Psoas muscle (tissue), 8 donors: ENCODE data around the gene TAF4. TPM values are rescaled to one million over a fixed set of nuclear protein-coding genes. Genes with fewer than 3 reads are reported as not detected.

Experiments
- ATAC-seq, 4 donors: fragments of 200-7000 bp; cut with Tn5 transposase; one replicate each; pipeline ENCODE4 v1.9.1; 2020; ENCODE audit warnings: moderate library complexity in 3 of 4, mild to moderate bottlenecking in 2 of 4
- DNase-seq, 2 donors: peaks; one replicate each; pipeline ENCODE4 v3.0.0-alpha.2; 2020
- H3K27ac ChIP-seq: fragments of 200-600 bp; one replicate; pipeline ENCODE4 v1.8.0; 2022
- H3K27me3 ChIP-seq, 3 donors: fragments of 200-600 bp in 1 of 3; one replicate each; pipeline versions ENCODE4 v1.6.1 to v1.8.0; 2013 to 2022; ENCODE audit warnings: low read length in 2 of 3, mild to moderate bottlenecking in 2 of 3, moderate library complexity in 1 of 3; ENCODE audit not compliant: insufficient read depth in 3 of 3
- H3K36me3 ChIP-seq, 2 donors: fragments of 200-600 bp in 1 of 2; one replicate each; pipeline versions ENCODE4 v1.6.1 to v1.8.0; 2013 to 2022; ENCODE audit warnings: low read depth in 1 of 2, mild to moderate bottlenecking in 1 of 2, moderate library complexity in 1 of 2; ENCODE audit not compliant: insufficient read depth in 1 of 2
- H3K4me1 ChIP-seq: fragments of 200-600 bp; one replicate; pipeline ENCODE4 v1.8.0; 2022
- H3K4me3 ChIP-seq: fragments of 200-600 bp; one replicate; pipeline ENCODE4 v1.8.0; 2022; ENCODE audit warnings: mild to moderate bottlenecking
- H3K9me3 ChIP-seq: fragments of 200-600 bp; one replicate; pipeline ENCODE4 v1.8.0; 2022
- WGBS, 3 donors: extraction: QIAGEN DNeasy Blood & Tissue Kit; methylation state at CpG; one replicate each; pipeline versions ENCODE4 v1.1.6 to v1.1.7; 2013; 5-methylcytosine and 5-hydroxymethylcytosine counted together
- intact Hi-C, 2 donors: fragments of 100-400 bp; cut with DNase I; formaldehyde crosslinking; loops; one replicate each; pipeline versions ENCODE4 v1.11.0 to v1.14.2; 2022
- polyA plus RNA-seq, 3 donors: library from polyadenylated mRNA; stranded (reverse); fragments of 200-250 nt; gene quantifications; one replicate each; pipeline ENCODE4 v1.2.3, GENCODE V29; 2013
- total RNA-seq, 4 donors: library from RNA; stranded (reverse); fragmentation: NEBNext Ultra II Directional in 2 of 4; extraction: Animal tissue kit (Norgen Biotek cat#: 25700) in 2 of 4; gene quantifications; one replicate each; pipeline versions ENCODE4 v1.2.1 to v1.2.4, GENCODE V29; 2021 to 2023
- TF ChIP-seq, protein P1 (sequence below): fragments of 200-600 bp; IDR thresholded peaks from one replicate; pipeline ENCODE4 v1.8.0; 2022; ENCODE audit warnings: antibody characterized with exemption
- donor health status: healthy with polysubstance abuse.
- donor health status: DM: no; HTN: no; CAD: no; lungs with moderate emphysema.
- donor health status: Bipolar disorder and iron deficiency.
- donor health status: healthy.
- donor health status: DM: yes; HTN: yes; CAD: no.
- donor health status: DM: no; HTN: no; CAD: no.
- donor health status: DM: no; HTN: no; CAD: no.
- donor health status: DM: yes; HTN: yes; CAD: no.

The TAF4 gene
- total and polyA plus RNA-seq, 7 donors: 2.8 to 17.7 (median 10.7) TPM

DNA sequence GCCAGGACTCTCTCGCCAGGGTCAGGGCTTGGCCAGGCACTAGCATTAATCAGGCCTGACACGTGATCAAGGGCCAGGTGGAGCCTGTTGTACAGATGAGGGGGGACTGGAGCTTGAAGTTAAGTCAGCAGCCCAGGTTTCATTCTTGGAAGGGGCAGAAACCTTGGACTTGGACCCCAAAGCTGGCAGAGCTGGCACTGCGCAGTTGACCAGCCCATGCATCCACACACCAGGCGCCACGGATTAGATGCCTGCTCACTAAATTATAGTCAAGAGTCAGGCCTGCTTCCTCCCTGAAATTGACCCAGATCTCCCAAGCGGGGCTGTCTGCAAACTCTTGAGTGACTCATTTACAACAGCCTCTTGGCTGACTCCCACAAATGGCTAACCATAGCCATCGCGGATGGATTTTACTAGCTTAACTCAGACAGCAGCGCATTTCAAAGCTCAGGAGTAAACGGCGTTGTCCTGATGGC, 4.1 kb upstream of the TAF4 start:
- DNase-seq: no peak
- 42 to 57% (median 45%) methylated on average over 11 of the region's 11 CpGs for WGBS, 3 donors
- H3K4me1 ChIP-seq: peaks cover 22% of the 10 kb centered on the region
- TF ChIP-seq, protein P1, sequence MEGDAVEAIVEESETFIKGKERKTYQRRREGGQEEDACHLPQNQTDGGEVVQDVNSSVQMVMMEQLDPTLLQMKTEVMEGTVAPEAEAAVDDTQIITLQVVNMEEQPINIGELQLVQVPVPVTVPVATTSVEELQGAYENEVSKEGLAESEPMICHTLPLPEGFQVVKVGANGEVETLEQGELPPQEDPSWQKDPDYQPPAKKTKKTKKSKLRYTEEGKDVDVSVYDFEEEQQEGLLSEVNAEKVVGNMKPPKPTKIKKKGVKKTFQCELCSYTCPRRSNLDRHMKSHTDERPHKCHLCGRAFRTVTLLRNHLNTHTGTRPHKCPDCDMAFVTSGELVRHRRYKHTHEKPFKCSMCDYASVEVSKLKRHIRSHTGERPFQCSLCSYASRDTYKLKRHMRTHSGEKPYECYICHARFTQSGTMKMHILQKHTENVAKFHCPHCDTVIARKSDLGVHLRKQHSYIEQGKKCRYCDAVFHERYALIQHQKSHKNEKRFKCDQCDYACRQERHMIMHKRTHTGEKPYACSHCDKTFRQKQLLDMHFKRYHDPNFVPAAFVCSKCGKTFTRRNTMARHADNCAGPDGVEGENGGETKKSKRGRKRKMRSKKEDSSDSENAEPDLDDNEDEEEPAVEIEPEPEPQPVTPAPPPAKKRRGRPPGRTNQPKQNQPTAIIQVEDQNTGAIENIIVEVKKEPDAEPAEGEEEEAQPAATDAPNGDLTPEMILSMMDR: no peak
- peak overlapping the region; percentile 72 for H3K27ac ChIP-seq
- H3K36me3 ChIP-seq: no peaks in the 10 kb centered on the region
- ATAC-seq: peak; percentile 55 to 63 (median 62)
- H3K4me3 ChIP-seq: no peak overlapping the region
- intact Hi-C loops: loop anchor here in 1 of 2 donors (5.0 kb wide), 2 partner anchors 53 to 68 kb away; partner anchors contain the start of gene LSM14B
- no peaks in the 10 kb centered on the region for H3K9me3 ChIP-seq
- no peaks in the 10 kb centered on the region for H3K27me3 ChIP-seq

DNA sequence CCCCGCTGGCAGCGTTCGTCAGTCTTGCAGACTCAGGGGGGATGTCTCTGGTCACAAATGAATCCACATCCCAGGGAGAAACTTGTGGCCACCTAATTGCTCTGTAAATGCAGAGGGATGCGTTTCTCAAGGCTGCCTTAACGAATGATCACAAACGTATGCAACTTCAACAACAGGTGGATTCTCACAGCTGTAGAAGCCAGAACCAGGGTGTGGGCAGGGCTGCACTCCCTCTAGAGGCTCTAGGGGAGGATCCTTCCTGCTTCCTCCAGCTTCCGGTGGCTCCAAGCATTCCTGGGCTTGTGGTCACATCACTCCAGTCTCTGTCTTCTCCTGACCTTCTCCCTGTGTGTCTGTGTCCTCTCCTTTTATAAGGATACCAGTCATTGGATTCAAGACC, 3.3 kb upstream of the TAF4 start:
- Histone ChIP-seq H3K27me3 (no peaks in the 10 kb centered on the region), H3K4me3 (no peak overlapping the region), H3K9me3 (no peaks in the 10 kb centered on the region), H3K36me3 (no peaks in the 10 kb centered on the region), H3K27ac (peak overlapping the region; percentile 72), H3K4me1 (peaks cover 26% of the 10 kb centered on the region)
- TF ChIP-seq, protein P1: no peak
- WGBS, 3 donors: 75 to 83% (median 76%) methylated on average over 7 of the region's 7 CpGs
- ATAC-seq (no peak), DNase-seq (no peak)
- intact Hi-C loops: loop anchor here in 1 of 2 donors (5.0 kb wide), 2 partner anchors 53 to 68 kb away; partner anchors contain the start of gene LSM14B

DNA sequence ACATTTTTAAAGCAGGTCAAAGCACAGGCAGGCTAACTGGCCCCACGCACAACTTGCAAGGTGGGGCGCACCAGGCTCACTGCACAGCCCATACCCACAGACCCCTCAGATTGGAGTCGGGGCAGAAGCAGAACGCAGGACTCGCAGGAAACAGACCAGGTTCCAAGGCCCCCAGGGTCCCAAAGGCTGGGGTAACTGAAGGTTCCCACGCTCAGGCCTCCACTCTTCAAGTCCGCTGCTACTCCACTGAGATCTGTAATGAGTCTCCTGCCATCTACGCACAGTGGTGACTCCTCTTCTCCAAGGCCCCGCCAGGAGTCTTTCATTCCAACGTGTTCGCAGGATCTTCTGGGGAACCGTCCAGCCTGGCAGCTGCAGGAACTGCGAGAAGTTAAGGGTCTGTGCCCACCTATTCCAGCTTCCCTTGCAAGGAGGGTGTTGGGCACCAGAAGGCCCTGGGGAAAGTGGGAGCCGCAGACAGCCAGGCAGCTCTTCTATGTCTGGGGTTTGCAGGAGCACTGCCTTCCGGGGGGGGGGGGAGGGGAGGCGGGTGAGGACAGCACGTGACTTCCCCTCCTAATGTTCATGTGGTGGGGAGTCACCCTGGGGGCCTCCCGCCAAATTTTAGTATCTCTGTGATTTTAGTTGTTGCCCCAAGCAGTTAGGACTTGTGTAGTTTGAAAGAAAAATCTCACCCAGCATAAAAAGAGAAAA, 2.0 kb upstream of the TAF4 start:
- ATAC-seq (no peak), DNase-seq (no peak)
- Histone ChIP-seq H3K4me3 (no peak overlapping the region), H3K9me3 (no peaks in the 10 kb centered on the region), H3K4me1 (peaks cover 39% of the 10 kb centered on the region), H3K36me3 (peaks cover 0 to 4% of the 10 kb centered on the region in 2 donors), H3K27me3 (no peaks in the 10 kb centered on the region), H3K27ac (no peak overlapping the region)
- 67 to 71% (median 68%) methylated on average over 18 of the region's 18 CpGs for WGBS, 3 donors
- intact Hi-C loops: loop anchor here (2.0 to 5.0 kb wide), 3 partner anchors 53 to 70 kb away; partner anchors contain the start of gene LSM14B (in 1 of the 2)
- TF ChIP-seq, protein P1: no peak

DNA sequence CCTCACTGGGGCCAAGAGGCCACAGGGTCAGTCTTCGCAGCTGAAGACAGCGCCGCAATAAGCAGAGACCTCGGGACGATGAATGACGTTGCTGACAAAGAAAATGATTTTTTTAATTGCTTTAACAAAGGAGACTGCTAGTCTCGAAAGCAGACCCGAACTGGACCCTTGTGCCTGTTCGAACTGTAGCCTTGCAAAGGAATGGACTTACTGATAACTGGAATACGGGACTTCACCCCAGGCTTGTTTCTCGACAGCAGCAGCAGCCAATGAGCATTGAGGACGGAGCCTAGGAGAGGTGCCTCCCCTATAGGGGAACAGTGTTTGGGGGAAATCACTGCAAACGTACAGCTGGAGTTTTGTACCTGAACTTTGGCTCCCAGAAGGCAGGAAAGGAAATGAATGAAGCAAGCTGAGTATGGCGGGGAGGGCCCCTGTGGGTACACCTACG, 1.3 kb upstream of the TAF4 start:
- no peaks in the 10 kb centered on the region for H3K9me3 ChIP-seq
- peak overlapping the region; percentile 70 for H3K4me3 ChIP-seq
- no peaks in the 10 kb centered on the region for H3K27me3 ChIP-seq
- ATAC-seq: no peak
- peaks cover 0 to 4% of the 10 kb centered on the region in 2 donors for H3K36me3 ChIP-seq
- intact Hi-C loops: loop anchor here (2.0 to 5.0 kb wide), 3 partner anchors 54 to 70 kb away; partner anchors contain the start of gene LSM14B (in 1 of the 2)
- peak overlapping the region; percentile 85 for H3K27ac ChIP-seq
- peaks cover 46% of the 10 kb centered on the region for H3K4me1 ChIP-seq
- no peak for DNase-seq
- TF ChIP-seq, protein P1: no peak
- WGBS, 3 donors: 33 to 36% (median 34%) methylated on average over 15 of the region's 15 CpGs
